Ovary (tissue), 9 donors: ENCODE measurements around the gene TALDO1. TPM values are rescaled to one million over a fixed set of nuclear protein-coding genes. Genes with fewer than 3 reads are reported as not detected.

Source experiments
- DNase-seq, 5 donors: peaks; one replicate each; pipeline ENCODE4 v3.0.0-alpha.2; 2019 to 2020
- H3K27ac ChIP-seq, 2 donors: fragments of 200-600 bp; one replicate each; pipeline versions ENCODE4 v1.5.1 to v1.8.0; 2019 to 2022
- H3K27me3 ChIP-seq: fragments of 200-600 bp; one replicate; pipeline ENCODE4 v1.8.0; 2022
- H3K36me3 ChIP-seq: fragments of 200-600 bp; sonication (generic); one replicate; pipeline ENCODE4 v1.5.1; 2019
- H3K4me1 ChIP-seq: one replicate; pipeline ENCODE4 v1.8.1; 2013; ENCODE audit warnings: mild to moderate bottlenecking, moderate library complexity; ENCODE audit not compliant: insufficient read depth
- H3K4me3 ChIP-seq: fragments of 200-600 bp; sonication (generic); one replicate; pipeline ENCODE4 v1.5.1; 2017
- H3K9me3 ChIP-seq, 2 donors: fragments of 200-600 bp in 1 of 2; sonication (generic) in 1 of 2; one replicate each; pipeline versions ENCODE4 v1.5.1 to v1.8.1; 2013 to 2019; ENCODE audit warnings: mild to moderate bottlenecking in 1 of 2, moderate library complexity in 1 of 2
- EP300 ChIP-seq: sonication (generic); formaldehyde crosslinking; IDR thresholded peaks from one replicate; pipeline ENCODE4 v1.6.1; 2017; ENCODE audit warnings: antibody characterized with exemption
- POLR2A ChIP-seq: fragments of 450-650 bp; IDR thresholded peaks from one replicate; pipeline ENCODE4 v1.6.1; 2017; ENCODE audit warnings: antibody characterized with exemption, mild to moderate bottlenecking, moderate library complexity
- WGBS, 3 donors: extraction: QIAGEN DNeasy Blood & Tissue Kit in 1 of 3; methylation state at CpG; one replicate each; pipeline versions ENCODE4 v1.1.5 to v1.1.7; 2013 to 2017; 5-methylcytosine and 5-hydroxymethylcytosine counted together
- intact Hi-C, 4 donors: fragments of 100-400 bp; cut with DNase I; formaldehyde crosslinking; loops; one replicate each; pipeline versions ENCODE4 v1.11.0 to v1.15.1; 2022 to 2023
- polyA plus RNA-seq, 2 donors: library from polyadenylated mRNA; stranded (reverse); fragments of 200-250 nt in 1 of 2; fragments of 350-450 nt in 1 of 2; fragmentation: Illumina TruSeq in 1 of 2; extraction: RNeasy Lipid Tissue Mini Kit (QIAGEN cat#74804) in 1 of 2; gene quantifications; one replicate each; pipeline ENCODE4 v1.2.3, GENCODE V29; 2013 to 2014
- total RNA-seq, 7 donors: library from RNA; depleted of rRNA in 2 of 7; stranded (reverse); fragments of >200 nt in 2 of 7; fragmentation: NEBNext Ultra II Directional in 3 of 7; extraction: Animal tissue kit (Norgen Biotek cat#: 25700) in 3 of 7; gene quantifications; one replicate each; pipeline versions ENCODE4 v1.1.0 to v1.2.4, GENCODE V29; 2016 to 2023
- TF ChIP-seq, protein P1 (sequence below), 3 donors: fragments of 450-650 bp in 2 of 3; fragments of 200-600 bp in 1 of 3; IDR thresholded peaks; one replicate each; pipeline versions ENCODE4 v1.5.1 to v1.8.0; 2016 to 2022; ENCODE audit warnings: antibody characterized with exemption in 3 of 3, mild to moderate bottlenecking in 1 of 3
- donor health status: DM: no; HTN: no; CAD: no; lungs with moderate emphysema.
- donor health status: DM: no; HTN: no; CAD: no.
- donor health status: Bipolar disorder and iron deficiency.
- donor health status: DM: yes; HTN: yes; CAD: no.
- donor health status: DM: no; HTN: no; CAD: no.
- donor health status: DM: yes; HTN: yes; CAD: no.

Gene TALDO1
- total and polyA plus RNA-seq, 9 donors: 75.0 to 134 (median 110) TPM

GRCh38 chr11:706439-706956 lies 40.8 kb upstream of the TALDO1 start:
- no peaks in the 10 kb centered on the region for H3K27me3 ChIP-seq
- no peaks in the 10 kb centered on the region for H3K36me3 ChIP-seq
- intact Hi-C loops: loop anchor here in 1 of 4 donors (5.0 kb wide), 1 partner anchor 1201 kb away; no protein-coding TSS in a partner anchor
- peak overlapping the region; percentile 70 for H3K4me3 ChIP-seq
- TF ChIP-seq, protein P1, sequence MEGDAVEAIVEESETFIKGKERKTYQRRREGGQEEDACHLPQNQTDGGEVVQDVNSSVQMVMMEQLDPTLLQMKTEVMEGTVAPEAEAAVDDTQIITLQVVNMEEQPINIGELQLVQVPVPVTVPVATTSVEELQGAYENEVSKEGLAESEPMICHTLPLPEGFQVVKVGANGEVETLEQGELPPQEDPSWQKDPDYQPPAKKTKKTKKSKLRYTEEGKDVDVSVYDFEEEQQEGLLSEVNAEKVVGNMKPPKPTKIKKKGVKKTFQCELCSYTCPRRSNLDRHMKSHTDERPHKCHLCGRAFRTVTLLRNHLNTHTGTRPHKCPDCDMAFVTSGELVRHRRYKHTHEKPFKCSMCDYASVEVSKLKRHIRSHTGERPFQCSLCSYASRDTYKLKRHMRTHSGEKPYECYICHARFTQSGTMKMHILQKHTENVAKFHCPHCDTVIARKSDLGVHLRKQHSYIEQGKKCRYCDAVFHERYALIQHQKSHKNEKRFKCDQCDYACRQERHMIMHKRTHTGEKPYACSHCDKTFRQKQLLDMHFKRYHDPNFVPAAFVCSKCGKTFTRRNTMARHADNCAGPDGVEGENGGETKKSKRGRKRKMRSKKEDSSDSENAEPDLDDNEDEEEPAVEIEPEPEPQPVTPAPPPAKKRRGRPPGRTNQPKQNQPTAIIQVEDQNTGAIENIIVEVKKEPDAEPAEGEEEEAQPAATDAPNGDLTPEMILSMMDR (IDR thresholded peaks at IDR 0.05): no peak
- no peak for TF ChIP-seq EP300
- TF ChIP-seq POLR2A: no peak
- peaks cover 36% of the 10 kb centered on the region for H3K4me1 ChIP-seq
- no peaks in the 10 kb centered on the region for H3K9me3 ChIP-seq
- DNase-seq: peak; percentile 38 to 67 (median 62)
- peak overlapping the region; percentile 31 to 61 for H3K27ac ChIP-seq
- 3 to 7% (median 5%) methylated on average over 16 to 22 of the region's 22 CpGs for WGBS, 3 donors

DNA sequence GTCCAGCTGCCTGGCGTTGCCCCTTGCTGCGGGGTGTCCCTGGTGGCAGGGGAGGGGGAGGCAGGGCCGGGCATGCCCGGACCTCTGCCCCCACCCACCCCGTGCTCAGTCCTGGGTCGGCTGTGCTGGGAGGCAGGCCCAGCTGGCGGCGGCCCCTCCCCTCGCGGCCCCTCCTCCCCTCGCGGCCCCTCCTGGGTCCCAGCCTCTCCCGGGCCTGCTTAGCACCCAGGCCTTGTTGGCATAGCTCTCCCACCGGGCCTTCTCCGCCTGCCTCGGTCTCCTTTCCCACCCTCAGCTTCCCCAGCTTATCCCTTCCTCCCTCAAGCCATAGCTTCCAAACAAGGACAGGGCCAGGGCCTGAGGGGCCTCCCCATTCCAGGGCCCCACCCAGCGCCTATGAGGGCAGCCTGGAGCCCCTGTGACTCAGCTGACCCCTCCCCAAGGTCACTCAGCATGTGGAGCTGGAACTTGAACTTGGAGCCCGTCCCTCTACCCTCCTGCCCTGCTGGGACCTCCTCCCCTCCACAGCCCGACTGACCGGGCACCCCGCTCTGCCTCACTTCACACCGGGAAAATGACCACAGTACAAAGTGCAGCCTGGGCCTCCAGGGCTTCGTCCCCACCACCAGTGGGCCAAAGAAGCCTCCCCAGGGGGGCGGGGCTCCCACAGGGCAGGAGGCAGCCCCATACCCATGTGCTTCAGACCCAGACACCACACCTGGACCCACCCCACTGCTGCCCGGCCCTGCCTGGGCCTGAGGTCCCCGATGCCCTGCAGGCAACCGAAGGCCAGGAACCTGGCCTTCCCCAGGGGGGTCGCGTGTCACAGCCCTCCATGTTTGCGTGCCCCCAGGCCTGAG lies 40.1 kb upstream of the TALDO1 start:
- no peaks in the 10 kb centered on the region for H3K9me3 ChIP-seq
- no peaks in the 10 kb centered on the region for H3K36me3 ChIP-seq
- H3K4me1 ChIP-seq: peaks cover 34% of the 10 kb centered on the region
- intact Hi-C loops: loop anchor here in 1 of 4 donors (5.0 kb wide), 1 partner anchor 1200 kb away; no protein-coding TSS in a partner anchor
- H3K4me3 ChIP-seq: peak overlapping the region; percentile 70
- DNase-seq: peak; percentile 50 to 65 (median 61)
- 36 to 39% (median 38%) methylated on average over 30 of the region's 30 CpGs for WGBS, 3 donors
- H3K27ac ChIP-seq: peak overlapping the region; percentile 31 to 61
- H3K27me3 ChIP-seq: no peaks in the 10 kb centered on the region
- no peak for TF ChIP-seq POLR2A
- no peak for TF ChIP-seq EP300
- TF ChIP-seq, protein P1 (IDR thresholded peaks at IDR 0.05): no peak

GRCh38 chr11:707817-708420 lies 39.3 kb upstream of the TALDO1 start:
- Histone ChIP-seq H3K27ac (peak overlapping the region in 1 of 2 donors; percentile 61), H3K9me3 (no peaks in the 10 kb centered on the region), H3K36me3 (no peaks in the 10 kb centered on the region), H3K4me3 (no peak overlapping the region), H3K4me1 (peaks cover 29% of the 10 kb centered on the region), H3K27me3 (no peaks in the 10 kb centered on the region)
- peak in 1 of 5 donors; percentile 38 for DNase-seq
- intact Hi-C loops: loop anchor here in 1 of 4 donors (5.0 kb wide), 1 partner anchor 1199 kb away; no protein-coding TSS in a partner anchor
- 82 to 86% (median 84%) methylated on average over 12 to 16 of the region's 16 CpGs for WGBS, 3 donors
- TF ChIP-seq EP300: no peak
- no peak for TF ChIP-seq POLR2A
- TF ChIP-seq, protein P1 (IDR thresholded peaks at IDR 0.05): no peak

- Histone ChIP-seq H3K4me1 (peaks cover 23% of the 10 kb centered on the region), H3K27me3 (no peaks in the 10 kb centered on the region), H3K36me3 (no peaks in the 10 kb centered on the region), H3K9me3 (no peaks in the 10 kb centered on the region), H3K27ac (no peak overlapping the region), H3K4me3 (no peak overlapping the region)
- DNase-seq: peak in 1 of 5 donors; percentile 36
- intact Hi-C loops: loop anchor here in 1 of 4 donors (5.0 kb wide), 1 partner anchor 1199 kb away; no protein-coding TSS in a partner anchor
- 82 to 93% (median 85%) methylated on average over 7 of the region's 7 CpGs for WGBS, 3 donors
- TF ChIP-seq POLR2A (no peak), EP300 (no peak)
- TF ChIP-seq, protein P1 (IDR thresholded peaks at IDR 0.05): no peak
Measured at GRCh38 chr11:708511-708910, 38.8 kb upstream of the TALDO1 start.
